GM12872 (cell line): ENCODE results near the gene ZSCAN16.
A peak's percentile ranks its signal among the peaks of the same experiment; 100 is the strongest.

Experiments used
- TF ChIP-seq, protein P1 (sequence below): IDR thresholded peaks from 3 replicates; pipeline ENCODE4 v1.5.1; 2011; ENCODE audit warnings: low read depth, mild to moderate bottlenecking, low read length, moderate library complexity; ENCODE audit not compliant: insufficient read depth

The ZSCAN16 gene

DNA sequence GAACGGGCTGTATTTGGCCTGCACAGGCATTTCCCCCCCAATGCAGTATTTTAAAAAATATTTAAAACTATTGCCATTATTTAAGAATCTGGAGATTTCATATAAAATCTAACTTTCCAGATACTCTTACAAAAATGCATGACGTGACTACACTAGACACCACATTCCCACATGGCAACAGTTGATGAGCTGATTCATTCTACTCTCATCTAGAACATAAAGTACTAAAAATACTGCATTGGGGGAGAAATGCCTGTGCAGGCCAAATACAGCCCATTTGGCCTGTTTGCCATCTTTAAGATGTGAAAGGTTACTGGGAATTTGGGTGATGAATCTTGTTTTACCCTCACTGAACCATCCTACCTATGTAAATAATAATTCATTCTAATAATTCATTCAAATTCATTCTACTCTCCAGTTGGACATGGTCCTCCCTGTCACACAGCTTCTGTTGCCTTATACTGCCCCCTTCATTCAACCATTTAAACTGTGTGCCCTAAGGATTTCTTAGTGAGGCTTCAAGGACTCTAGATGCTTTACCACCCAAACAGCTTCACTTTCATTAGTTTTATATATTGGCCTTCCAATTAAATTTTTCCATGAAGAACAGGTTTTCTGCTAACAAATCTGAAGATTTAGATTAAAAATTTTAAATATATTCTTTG, 6.9 kb upstream of the ZSCAN16 start:
- TF ChIP-seq, protein P1, sequence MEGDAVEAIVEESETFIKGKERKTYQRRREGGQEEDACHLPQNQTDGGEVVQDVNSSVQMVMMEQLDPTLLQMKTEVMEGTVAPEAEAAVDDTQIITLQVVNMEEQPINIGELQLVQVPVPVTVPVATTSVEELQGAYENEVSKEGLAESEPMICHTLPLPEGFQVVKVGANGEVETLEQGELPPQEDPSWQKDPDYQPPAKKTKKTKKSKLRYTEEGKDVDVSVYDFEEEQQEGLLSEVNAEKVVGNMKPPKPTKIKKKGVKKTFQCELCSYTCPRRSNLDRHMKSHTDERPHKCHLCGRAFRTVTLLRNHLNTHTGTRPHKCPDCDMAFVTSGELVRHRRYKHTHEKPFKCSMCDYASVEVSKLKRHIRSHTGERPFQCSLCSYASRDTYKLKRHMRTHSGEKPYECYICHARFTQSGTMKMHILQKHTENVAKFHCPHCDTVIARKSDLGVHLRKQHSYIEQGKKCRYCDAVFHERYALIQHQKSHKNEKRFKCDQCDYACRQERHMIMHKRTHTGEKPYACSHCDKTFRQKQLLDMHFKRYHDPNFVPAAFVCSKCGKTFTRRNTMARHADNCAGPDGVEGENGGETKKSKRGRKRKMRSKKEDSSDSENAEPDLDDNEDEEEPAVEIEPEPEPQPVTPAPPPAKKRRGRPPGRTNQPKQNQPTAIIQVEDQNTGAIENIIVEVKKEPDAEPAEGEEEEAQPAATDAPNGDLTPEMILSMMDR, result no peak

DNA sequence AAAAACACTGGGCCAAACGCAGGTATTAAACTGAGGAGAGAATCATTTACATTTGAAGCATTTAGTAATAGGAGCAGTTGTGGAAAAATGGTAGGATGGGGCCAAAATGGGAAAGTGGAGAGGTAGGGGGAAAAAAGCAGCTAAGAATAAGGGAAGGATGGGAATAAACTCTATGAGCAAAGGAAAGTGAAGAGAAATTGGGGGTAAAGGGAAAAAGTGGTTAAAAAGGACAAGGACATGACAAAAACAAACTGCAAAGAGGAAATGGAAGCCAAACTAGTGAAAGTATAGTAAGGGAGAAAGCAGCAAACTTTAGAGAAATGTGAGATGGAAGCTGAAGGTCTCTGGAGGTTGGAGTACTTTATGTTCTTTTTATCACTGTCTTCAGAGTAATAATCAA, 6.2 kb upstream of the ZSCAN16 start:
- TF ChIP-seq, protein P1, result no peak

DNA sequence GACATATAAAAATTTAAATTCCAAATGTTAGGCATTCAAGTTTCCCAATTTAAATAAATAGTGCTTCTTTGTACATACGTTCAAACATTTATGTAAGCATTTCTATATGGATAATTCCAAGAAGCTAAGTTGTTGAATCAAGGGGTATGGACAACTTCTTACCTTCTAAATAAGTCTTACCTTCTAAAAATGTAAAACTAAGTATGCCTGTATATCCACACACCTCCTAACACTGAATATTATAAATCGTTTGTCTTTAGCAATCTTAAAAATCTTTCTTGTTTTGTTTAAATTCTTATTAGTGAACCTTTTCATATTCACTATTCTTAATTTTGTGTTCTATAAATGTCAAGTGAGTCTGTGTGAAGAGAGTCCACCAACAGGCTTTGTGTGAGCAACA, 2.5 kb upstream of the ZSCAN16 start:
- TF ChIP-seq, protein P1, result no peak

DNA sequence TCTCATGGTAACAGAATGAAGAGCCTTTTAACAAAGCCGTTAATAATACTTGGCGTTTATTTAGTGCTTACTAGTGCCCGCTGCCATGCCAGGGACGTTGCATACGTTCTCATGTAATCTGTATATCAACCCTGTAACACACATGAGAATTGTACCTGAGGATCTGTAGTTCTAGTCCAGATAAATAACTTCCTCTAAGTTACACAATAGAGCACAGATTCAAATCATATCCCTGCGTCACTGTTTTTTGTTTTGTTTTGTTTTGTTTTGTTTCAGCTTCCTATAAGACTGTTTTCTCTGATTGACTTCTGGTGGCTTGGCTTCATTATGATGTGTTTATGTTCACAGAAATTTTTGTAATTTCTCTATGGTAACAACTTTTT, 553 bp downstream of the ZSCAN16 start:
- TF ChIP-seq, protein P1, result no peak

DNA sequence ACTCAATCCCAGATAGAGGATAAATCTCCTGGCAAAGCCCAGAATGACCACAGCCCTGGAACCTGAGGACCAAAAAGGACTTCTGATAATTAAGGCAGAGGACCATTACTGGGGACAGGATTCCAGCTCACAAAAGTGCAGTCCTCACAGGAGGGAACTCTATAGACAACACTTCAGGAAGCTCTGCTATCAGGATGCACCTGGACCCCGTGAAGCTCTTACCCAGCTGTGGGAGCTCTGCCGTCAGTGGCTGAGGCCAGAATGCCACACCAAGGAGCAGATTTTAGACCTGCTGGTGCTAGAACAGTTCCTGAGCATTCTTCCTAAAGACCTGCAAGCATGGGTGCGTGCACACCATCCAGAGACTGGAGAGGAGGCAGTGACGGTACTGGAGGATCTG, 992 bp downstream of the ZSCAN16 start:
- TF ChIP-seq, protein P1, result no peak

DNA sequence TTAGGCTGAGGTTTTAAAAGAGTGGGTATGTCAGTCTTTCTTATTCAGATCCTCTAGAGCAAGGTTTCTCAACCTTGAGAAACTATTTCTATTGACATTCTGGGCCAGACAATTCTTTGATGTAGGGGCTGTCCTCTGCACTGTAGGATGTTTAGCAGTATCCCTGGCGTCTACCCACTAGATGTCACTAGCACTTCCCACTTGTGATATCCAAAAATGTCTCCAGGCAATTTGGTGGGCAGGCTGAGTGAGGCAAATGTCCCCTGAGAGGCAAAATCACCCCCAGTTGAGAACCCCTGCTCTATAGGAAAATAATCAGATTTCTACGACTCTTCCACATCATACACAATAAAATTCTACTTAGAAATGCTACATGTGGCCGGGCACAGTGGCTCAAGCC, 9.6 kb downstream of the ZSCAN16 start:
- TF ChIP-seq, protein P1, result peak; percentile 57; the same call in 2 of the 3 replicates

DNA sequence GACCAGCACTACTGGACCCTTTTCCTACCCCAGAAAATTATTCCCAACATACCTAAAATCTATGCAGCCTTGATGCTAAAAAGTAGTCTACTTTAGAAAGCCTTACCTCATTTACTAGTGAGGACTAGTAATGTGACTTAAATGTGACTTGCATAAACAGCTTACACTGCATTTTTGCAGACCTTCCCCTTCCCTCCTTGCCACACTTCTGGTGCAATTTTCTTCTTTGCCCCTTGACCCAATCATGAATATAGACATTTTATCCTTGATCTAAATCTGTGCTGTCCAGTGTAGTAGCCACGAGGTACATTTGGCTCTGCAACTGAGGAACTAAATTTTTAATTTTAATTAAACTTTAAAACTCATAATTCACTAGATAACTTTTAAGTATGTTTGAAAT, 10.3 kb downstream of the ZSCAN16 start:
- TF ChIP-seq, protein P1, result no peak
